CD4-positive, CD25-positive, alpha-beta regulatory T cell (primary cell): ENCODE measurements around the gene OSBPL6. TPM values are rescaled to one million over a fixed set of nuclear protein-coding genes. Genes with fewer than 3 reads are reported as not detected.

Experiments
- ATAC-seq, 2 donors: fragments of 150-1000 bp; cut with Tn5 transposase; one replicate each; pipeline ENCODE4 v1.10.0; 2021; ENCODE audit warnings: low read depth in 2 of 2, moderate number of reproducible peaks in 2 of 2, moderate library complexity in 1 of 2
- DNase-seq, 3 donors: peaks; one replicate each; pipeline versions ENCODE4 v3.0.0 to v3.0.0-alpha.2; 2012 to 2022; ENCODE audit warnings: mixed read lengths in 1 of 3
- H3K27ac ChIP-seq: one replicate; pipeline ENCODE4 v1.7.0; 2013; ENCODE audit warnings: mild to moderate bottlenecking, low read length; ENCODE audit not compliant: insufficient read depth, poor library complexity, severe bottlenecking
- H3K27me3 ChIP-seq: one replicate; pipeline ENCODE4 v1.7.0; 2013; ENCODE audit warnings: low read length; ENCODE audit not compliant: control insufficient read depth, insufficient read depth
- H3K36me3 ChIP-seq: one replicate; pipeline ENCODE4 v1.7.0; 2013; ENCODE audit warnings: mild to moderate bottlenecking, low read length, moderate library complexity; ENCODE audit not compliant: control insufficient read depth, insufficient read depth
- H3K4me1 ChIP-seq: 2 replicates; pipeline ENCODE4 v1.7.0; 2013; ENCODE audit warnings: mild to moderate bottlenecking, low read length; ENCODE audit not compliant: insufficient read depth, control insufficient read depth, poor library complexity, severe bottlenecking
- H3K4me3 ChIP-seq: one replicate; pipeline ENCODE4 v1.7.0; 2013; ENCODE audit warnings: low read depth, mild to moderate bottlenecking, low read length, moderate library complexity
- H3K9me3 ChIP-seq, 2 experiments: 1 replicate in 1 of 2; 2 replicates in 1 of 2; pipeline ENCODE4 v1.7.0; 2013; ENCODE audit warnings: low read length in 2 of 2, mild to moderate bottlenecking in 1 of 2, moderate library complexity in 1 of 2; ENCODE audit not compliant: control insufficient read depth in 2 of 2
- H3K27ac Mint-ChIP-seq, 3 donors: one replicate each; pipeline ENCODE4 v1.8.0; 2020 to 2022; ENCODE audit warnings: mild to moderate bottlenecking in 3 of 3, mixed read lengths in 3 of 3, moderate library complexity in 2 of 3
- H3K27me3 Mint-ChIP-seq: one replicate; pipeline ENCODE4 v1.8.0; 2022; ENCODE audit warnings: mild to moderate bottlenecking, mixed read lengths
- H3K36me3 Mint-ChIP-seq: one replicate; pipeline ENCODE4 v1.8.0; 2020; ENCODE audit warnings: mixed read lengths
- H3K4me1 Mint-ChIP-seq, 4 donors: one replicate each; pipeline ENCODE4 v1.8.0; 2020 to 2022; ENCODE audit warnings: mixed read lengths in 4 of 4, mild to moderate bottlenecking in 1 of 4
- H3K4me3 Mint-ChIP-seq, 4 donors: one replicate each; pipeline ENCODE4 v1.8.0; 2020 to 2022; ENCODE audit warnings: mild to moderate bottlenecking in 4 of 4, mixed read lengths in 4 of 4, moderate library complexity in 3 of 4
- H3K9me3 Mint-ChIP-seq, 7 donors: one replicate each; pipeline ENCODE4 v1.8.0; 2020 to 2022; ENCODE audit warnings: mixed read lengths in 7 of 7, mild to moderate bottlenecking in 3 of 7, moderate library complexity in 2 of 7
- polyA plus RNA-seq, 4 donors: library from polyadenylated mRNA; unstranded; fragments of 300-500 nt; fragmentation: Illumina TruSeq; gene quantifications; one replicate each; pipeline ENCODE4 v1.2.3, GENCODE V29; 2021
- total RNA-seq: library from RNA; stranded (reverse); gene quantifications from one replicate; pipeline ENCODE4 v1.2.3, GENCODE V29; 2022

Gene OSBPL6
- total and polyA plus RNA-seq, 5 donors from 2014 or later: 0.34 TPM; not detected in 4

DNA sequence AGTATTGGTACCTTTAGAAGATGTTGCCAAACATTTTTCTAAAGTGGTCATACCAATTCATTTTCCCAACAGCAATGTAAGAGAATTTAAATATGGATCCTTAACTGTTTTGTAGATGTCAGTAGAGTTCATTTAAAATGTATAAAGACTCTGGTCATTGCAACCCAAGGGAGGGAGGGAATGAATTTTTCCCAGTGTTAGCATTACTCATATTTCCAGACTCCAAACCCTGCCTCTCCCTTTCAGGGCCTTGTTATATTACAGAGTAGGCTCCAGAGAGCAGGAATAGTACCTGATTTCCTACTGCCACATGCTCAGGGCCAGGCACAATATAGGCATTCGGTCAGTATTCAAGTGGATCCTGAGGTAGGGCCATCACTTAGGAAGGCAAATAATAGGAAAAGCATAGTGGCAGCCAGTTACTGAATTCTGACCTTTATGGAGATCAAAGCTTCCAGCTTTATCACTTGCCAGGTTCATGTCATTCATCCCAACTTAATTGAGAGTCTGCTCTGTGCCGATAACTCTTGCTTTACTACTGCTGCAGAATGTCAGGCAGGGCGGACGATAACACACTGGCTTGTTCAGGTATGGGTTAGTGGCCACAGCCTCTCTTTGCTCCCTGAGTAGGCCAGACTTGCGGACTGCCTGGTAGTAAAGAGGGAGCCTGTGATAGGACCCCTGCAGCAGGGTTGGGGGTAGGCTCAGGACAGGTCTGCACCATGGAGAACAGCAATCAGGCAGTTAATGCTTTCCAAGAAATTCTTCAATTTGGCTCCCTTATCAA, 75.3 kb downstream of the OSBPL6 start:
- no peak for DNase-seq
- Mint-ChIP-seq H3K4me1 (no peaks in the 10 kb centered on the region), H3K36me3 (no peaks in the 10 kb centered on the region), H3K4me3 (no peak overlapping the region), H3K9me3 (no peaks in the 10 kb centered on the region), H3K27me3 (peaks cover 4% of the 10 kb centered on the region), H3K27ac (no peak overlapping the region)
- no peaks in the 10 kb centered on the region for H3K4me1 ChIP-seq
- ATAC-seq: no peak
- H3K4me3 ChIP-seq: no peak overlapping the region
- no peaks in the 10 kb centered on the region for H3K36me3 ChIP-seq
- H3K27me3 ChIP-seq: no peaks in the 10 kb centered on the region
- H3K9me3 ChIP-seq: no peaks in the 10 kb centered on the region
- H3K27ac ChIP-seq: no peak overlapping the region

DNA sequence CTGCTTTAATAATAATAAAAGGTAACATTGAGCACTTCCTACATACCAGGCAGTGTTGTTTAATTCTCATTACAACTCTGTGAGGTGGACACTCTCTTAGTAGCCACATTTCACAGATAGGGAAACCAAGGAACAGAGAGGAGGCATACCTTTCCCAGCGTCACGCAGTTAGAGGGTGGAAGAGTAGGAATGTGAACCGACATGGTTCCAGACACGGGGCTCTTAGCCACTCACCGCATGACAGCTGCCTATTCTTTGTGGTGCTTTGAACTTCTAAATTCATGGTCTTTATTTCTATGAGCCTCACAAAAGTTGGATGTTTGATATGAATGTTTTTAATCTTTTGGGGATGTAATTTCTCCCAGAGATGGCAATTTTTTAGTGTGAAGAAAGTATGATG, 76.0 kb downstream of the OSBPL6 start:
- H3K9me3 Mint-ChIP-seq: no peaks in the 10 kb centered on the region
- no peak overlapping the region for H3K4me3 Mint-ChIP-seq
- Histone ChIP-seq H3K9me3 (no peaks in the 10 kb centered on the region), H3K27ac (no peak overlapping the region), H3K4me1 (no peaks in the 10 kb centered on the region), H3K36me3 (no peaks in the 10 kb centered on the region), H3K27me3 (peaks cover 2% of the 10 kb centered on the region), H3K4me3 (no peak overlapping the region)
- H3K36me3 Mint-ChIP-seq: no peaks in the 10 kb centered on the region
- H3K27ac Mint-ChIP-seq: no peak overlapping the region
- ATAC-seq (no peak), DNase-seq (no peak)
- no peaks in the 10 kb centered on the region for H3K4me1 Mint-ChIP-seq
- H3K27me3 Mint-ChIP-seq: peaks cover 7% of the 10 kb centered on the region

DNA sequence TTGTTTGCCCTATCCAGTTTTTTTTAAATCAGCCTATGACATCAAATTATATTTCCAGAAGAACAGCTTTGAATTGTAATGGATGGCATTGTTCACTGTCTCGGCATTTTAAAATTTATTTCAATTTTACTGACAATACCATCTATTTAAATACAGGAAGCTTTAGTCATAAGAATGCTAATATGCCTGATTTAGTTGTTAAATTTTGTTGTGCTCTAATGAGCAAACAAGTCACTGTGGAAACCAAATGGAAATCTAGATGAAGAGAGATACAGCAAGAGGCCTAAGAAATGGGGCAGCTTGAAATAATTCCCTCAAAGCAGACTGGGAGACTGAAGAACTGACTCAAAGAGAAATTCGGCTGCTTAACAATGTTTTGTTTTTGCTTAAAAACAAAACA, 76.8 kb downstream of the OSBPL6 start:
- Histone ChIP-seq H3K27ac (no peak overlapping the region), H3K27me3 (peaks cover 2% of the 10 kb centered on the region), H3K4me1 (no peaks in the 10 kb centered on the region), H3K36me3 (no peaks in the 10 kb centered on the region), H3K4me3 (no peak overlapping the region), H3K9me3 (no peaks in the 10 kb centered on the region)
- peaks cover 7% of the 10 kb centered on the region for H3K27me3 Mint-ChIP-seq
- no peak for ATAC-seq
- no peaks in the 10 kb centered on the region for H3K36me3 Mint-ChIP-seq
- H3K4me3 Mint-ChIP-seq: no peak overlapping the region
- no peak overlapping the region for H3K27ac Mint-ChIP-seq
- H3K9me3 Mint-ChIP-seq: peaks cover 0 to 1% (median 0%) of the 10 kb centered on the region in 7 donors
- no peak for DNase-seq
- H3K4me1 Mint-ChIP-seq: no peaks in the 10 kb centered on the region

DNA sequence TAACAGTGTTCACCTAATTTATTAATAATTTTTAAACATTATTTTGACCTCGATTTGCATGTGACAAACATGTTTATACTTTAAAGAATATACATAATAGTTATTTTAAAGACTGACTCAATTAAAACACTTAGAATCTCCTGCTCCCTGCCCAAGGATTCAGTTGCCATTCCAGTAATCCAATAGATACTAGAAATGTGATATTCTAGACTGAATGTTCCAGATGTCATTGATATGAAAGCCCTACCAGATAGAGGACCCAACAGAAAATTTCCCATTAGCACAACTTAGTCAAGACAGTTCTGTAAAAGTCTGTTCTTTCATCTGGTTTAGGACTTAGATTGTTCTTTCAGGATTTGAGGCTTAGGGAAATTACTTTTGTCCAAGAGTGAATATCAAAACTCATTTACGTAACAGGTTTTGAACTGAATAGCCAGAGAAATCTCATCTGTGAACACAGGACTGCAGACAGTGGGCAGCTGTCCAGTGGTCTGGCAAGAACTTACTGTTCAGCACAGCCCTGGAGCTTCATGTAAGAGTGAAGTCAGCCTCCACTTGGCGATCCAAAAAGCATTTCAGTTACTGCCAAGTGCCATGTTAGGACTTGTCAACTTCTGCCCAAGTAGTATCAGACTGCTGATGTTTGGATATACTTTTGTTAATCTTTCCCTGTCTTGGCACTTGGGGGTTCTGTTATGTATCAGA, 77.5 kb downstream of the OSBPL6 start:
- no peak overlapping the region for H3K4me3 ChIP-seq
- no peak overlapping the region for H3K27ac ChIP-seq
- H3K9me3 ChIP-seq: no peaks in the 10 kb centered on the region
- peaks cover 2% of the 10 kb centered on the region for H3K27me3 ChIP-seq
- no peaks in the 10 kb centered on the region for H3K36me3 Mint-ChIP-seq
- no peaks in the 10 kb centered on the region for H3K36me3 ChIP-seq
- ATAC-seq: no peak
- H3K4me3 Mint-ChIP-seq: no peak overlapping the region
- H3K4me1 Mint-ChIP-seq: no peaks in the 10 kb centered on the region
- peaks cover 7% of the 10 kb centered on the region for H3K27me3 Mint-ChIP-seq
- peaks cover 0 to 1% (median 0%) of the 10 kb centered on the region in 7 donors for H3K9me3 Mint-ChIP-seq
- no peak overlapping the region for H3K27ac Mint-ChIP-seq
- H3K4me1 ChIP-seq: no peaks in the 10 kb centered on the region
- no peak for DNase-seq

DNA sequence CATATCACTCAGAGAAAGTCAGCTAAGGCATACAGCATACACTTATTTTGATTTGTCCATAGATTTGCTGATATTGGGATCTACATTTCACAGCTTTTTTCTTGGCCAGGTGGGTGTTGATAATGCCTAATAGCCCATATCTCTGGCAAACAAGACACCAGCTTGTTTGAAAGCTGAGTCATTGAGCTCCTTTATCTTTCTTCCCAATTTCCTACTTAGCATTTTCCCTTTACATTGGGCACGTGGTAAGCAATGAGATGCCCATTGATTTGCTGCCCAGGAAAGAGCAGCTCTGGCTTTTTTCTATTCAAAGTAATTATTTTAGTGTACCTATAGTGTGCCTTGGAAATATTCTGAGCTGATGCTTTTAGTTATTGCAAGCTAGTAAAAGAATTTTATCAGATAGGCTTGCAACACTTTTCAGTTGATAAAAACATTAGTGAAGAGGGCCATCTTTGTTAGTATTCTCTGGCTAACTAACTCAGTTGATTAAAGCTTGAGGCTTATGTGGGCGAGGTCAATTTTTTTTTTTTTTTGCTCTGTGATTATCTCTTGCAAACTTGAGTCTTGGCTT, 79.6 kb downstream of the OSBPL6 start:
- ATAC-seq: no peak
- Histone ChIP-seq H3K36me3 (no peaks in the 10 kb centered on the region), H3K27ac (no peak overlapping the region), H3K4me1 (no peaks in the 10 kb centered on the region), H3K27me3 (peaks cover 6% of the 10 kb centered on the region), H3K9me3 (no peaks in the 10 kb centered on the region), H3K4me3 (no peak overlapping the region)
- Mint-ChIP-seq H3K4me3 (no peak overlapping the region), H3K36me3 (no peaks in the 10 kb centered on the region), H3K4me1 (no peaks in the 10 kb centered on the region), H3K27me3 (peaks cover 17% of the 10 kb centered on the region), H3K9me3 (peaks cover 0 to 3% (median 0%) of the 10 kb centered on the region in 7 donors), H3K27ac (no peak overlapping the region)
- DNase-seq: no peak

DNA sequence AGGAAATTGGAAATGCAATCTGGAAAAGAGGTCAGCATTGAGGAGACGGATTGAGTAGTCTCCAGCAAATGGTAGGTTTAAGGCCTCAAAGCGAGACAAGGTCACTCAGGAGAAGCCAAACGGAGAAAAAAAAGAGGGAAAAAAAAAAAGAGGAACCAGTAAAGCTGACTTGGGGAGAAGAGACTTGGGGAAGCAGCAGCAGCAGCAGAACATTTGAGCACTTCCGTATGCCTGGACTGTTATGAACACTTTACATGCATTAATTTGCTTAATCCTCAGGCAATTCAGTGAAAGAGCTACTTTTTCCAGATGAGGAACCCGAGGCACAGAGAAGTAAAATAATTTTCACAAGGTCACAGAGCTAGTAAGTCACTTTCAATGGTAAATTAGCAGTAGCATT, 81.3 kb downstream of the OSBPL6 start:
- Mint-ChIP-seq H3K27ac (peak overlapping the region in 1 of 3 donors; percentile 70), H3K9me3 (peaks cover 0 to 3% (median 0%) of the 10 kb centered on the region in 7 donors), H3K27me3 (peaks cover 26% of the 10 kb centered on the region), H3K36me3 (no peaks in the 10 kb centered on the region), H3K4me3 (no peak overlapping the region), H3K4me1 (no peaks in the 10 kb centered on the region)
- ATAC-seq: no peak
- Histone ChIP-seq H3K9me3 (no peaks in the 10 kb centered on the region), H3K27me3 (peaks cover 6% of the 10 kb centered on the region), H3K36me3 (no peaks in the 10 kb centered on the region), H3K27ac (no peak overlapping the region), H3K4me1 (no peaks in the 10 kb centered on the region), H3K4me3 (no peak overlapping the region)
- no peak for DNase-seq

DNA sequence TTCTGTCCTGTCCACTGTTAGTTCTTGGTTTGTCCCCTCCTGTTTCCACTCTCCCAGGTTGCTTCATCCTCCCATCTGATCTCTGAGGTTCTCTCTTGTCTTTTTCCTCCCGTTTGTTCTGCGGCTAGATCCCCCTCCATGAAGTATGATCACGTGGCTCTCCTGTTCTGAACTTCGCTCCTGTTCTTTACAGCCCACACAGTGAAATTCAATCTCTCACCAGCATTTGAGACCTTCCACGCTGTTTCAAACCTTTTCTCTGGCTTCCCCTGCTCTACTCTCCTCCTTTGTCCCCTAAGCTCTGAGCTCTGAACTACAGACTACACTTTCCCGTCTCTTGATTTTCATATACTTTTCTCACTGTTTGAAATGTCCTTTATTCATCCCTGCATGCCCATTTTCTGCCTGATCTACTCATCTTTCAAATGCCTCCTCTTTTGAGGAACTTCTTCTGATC, 83.5 kb downstream of the OSBPL6 start:
- Histone ChIP-seq H3K27me3 (peaks cover 9% of the 10 kb centered on the region), H3K27ac (no peak overlapping the region), H3K4me3 (no peak overlapping the region), H3K36me3 (no peaks in the 10 kb centered on the region), H3K4me1 (no peaks in the 10 kb centered on the region), H3K9me3 (no peaks in the 10 kb centered on the region)
- Mint-ChIP-seq H3K27ac (no peak overlapping the region), H3K36me3 (no peaks in the 10 kb centered on the region), H3K9me3 (peaks cover 0 to 4% (median 0%) of the 10 kb centered on the region in 7 donors), H3K4me3 (no peak overlapping the region), H3K4me1 (no peaks in the 10 kb centered on the region), H3K27me3 (peaks cover 32% of the 10 kb centered on the region)
- ATAC-seq (no peak), DNase-seq (no peak)
